Astrocyte of the spinal cord (primary cell): Measurements from ENCODE around the gene SLC13A3.

ENCODE experiments used
- DNase-seq: peaks from one replicate; pipeline ENCODE4 v3.0.0; 2011; ENCODE audit warnings: low read depth, low spot score
- H3K4me3 ChIP-seq: 2 replicates; pipeline ENCODE4 v1.5.1; 2011; ENCODE audit warnings: low read depth, mild to moderate bottlenecking, low read length, moderate library complexity
- in situ Hi-C: cut with HindIII; loops from 2 replicates; pipeline ENCODE4 v1.10.0; 2017; ENCODE audit warnings: low sequenced_read_pairs
- TF ChIP-seq, protein P1 (sequence below): IDR thresholded peaks from 2 replicates; pipeline ENCODE4 v1.5.1; 2012; ENCODE audit warnings: low read depth, mild to moderate bottlenecking, low read length, inconsistent platforms

SLC13A3 gene

DNA sequence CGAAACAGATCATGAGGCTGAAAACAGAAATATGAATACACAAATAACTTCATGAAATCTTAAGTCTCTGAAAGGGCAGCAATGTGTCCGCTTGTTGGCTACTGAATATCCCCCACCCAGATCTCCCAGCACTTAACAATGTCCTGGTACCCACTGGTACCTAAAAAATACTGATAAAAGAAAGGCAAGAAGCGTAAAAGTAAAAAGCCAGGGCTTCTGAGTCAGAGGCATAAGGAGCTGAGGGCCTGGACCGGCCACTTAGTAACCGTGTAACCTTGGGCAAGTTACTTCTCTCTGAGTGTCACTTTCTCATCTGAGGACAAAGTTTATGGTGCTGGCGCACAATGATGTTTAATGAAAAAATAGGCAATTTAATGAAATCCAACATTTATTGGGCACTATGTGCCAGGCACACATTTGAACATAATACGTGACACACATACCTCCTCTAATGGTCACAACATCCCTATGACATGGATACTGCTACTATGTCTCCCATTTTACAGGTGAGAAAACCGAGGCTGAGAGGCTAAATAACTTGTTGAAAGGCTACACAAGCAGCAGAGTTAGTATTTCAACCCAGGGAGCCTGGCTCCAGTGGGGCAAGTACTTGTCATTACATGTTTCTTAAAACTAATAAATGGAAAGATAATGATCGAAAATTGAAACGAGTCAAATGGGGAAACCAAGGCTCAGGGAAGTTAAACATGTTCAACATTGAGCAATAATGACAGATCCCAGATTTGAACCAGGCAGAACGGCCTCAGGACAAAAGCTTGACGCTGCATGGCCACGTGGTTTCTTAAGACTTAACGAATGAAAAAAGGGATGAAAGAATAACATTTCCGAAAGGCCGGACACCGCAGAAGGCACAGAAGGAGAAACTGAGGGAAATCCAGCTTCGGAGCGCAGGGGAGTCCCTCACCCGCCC is 37.2 kb upstream of the SLC13A3 start:
- TF ChIP-seq, protein P1, sequence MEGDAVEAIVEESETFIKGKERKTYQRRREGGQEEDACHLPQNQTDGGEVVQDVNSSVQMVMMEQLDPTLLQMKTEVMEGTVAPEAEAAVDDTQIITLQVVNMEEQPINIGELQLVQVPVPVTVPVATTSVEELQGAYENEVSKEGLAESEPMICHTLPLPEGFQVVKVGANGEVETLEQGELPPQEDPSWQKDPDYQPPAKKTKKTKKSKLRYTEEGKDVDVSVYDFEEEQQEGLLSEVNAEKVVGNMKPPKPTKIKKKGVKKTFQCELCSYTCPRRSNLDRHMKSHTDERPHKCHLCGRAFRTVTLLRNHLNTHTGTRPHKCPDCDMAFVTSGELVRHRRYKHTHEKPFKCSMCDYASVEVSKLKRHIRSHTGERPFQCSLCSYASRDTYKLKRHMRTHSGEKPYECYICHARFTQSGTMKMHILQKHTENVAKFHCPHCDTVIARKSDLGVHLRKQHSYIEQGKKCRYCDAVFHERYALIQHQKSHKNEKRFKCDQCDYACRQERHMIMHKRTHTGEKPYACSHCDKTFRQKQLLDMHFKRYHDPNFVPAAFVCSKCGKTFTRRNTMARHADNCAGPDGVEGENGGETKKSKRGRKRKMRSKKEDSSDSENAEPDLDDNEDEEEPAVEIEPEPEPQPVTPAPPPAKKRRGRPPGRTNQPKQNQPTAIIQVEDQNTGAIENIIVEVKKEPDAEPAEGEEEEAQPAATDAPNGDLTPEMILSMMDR, result no peak
- in situ Hi-C loops, result no loop called here
- DNase-seq, result peak; percentile 28
- H3K4me3 ChIP-seq, result peak overlapping the region; percentile 94

DNA sequence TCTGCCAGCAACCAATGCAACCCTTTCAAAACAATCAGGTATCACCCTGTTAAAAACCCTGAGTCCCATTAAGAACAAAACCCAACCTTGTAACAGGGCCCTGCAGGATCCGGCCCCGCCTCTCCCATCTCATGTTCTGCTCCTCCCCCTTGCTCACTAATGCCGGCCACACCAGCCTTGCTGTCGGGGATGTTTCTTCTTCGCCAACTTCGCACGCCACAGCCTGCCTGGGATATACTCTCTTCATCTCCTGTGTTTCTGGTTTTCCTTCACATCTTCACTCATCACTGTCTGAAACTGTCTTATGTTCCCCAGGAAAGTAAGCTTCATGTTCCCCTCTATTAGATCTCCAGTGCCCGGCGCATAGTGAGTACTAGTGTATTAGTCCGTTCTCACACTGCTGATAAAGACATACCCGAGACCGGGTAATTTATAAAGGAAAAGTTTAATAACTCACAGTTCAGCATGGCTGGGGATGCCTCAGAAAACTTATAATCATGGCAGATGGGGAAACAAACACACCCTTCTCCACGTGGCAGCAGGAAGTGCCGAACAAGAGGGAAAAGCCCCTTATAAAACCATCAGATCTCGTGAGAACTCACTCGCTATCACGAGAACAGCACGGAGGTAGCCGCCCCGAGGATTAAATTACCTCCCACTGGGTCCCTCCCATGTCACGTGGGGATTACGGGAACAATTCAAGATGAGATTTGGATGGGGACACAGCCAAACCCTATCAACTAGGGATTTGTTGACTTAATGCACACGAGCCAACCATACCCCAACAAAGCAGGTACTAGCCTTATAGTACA is 32.9 kb upstream of the SLC13A3 start:
- in situ Hi-C loops, result no loop called here
- DNase-seq, result peak; percentile 69
- peak overlapping the region; percentile 38 for H3K4me3 ChIP-seq
- TF ChIP-seq, protein P1, result no peak

DNA sequence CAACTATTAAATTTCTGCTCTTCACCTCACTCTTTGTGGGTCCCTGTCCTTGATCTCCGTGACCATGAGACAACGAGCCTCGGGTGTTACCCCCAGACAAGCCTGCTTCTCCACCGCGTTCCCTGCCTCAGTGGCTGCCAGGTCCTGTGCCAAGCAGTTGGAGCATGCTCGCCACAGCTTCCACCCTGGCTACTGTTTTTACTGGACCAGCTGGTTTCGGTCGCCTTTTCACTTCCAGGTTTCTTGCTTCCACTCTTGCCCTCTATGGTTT is 32.3 kb upstream of the SLC13A3 start:
- DNase-seq, result no peak
- H3K4me3 ChIP-seq, result peak overlapping the region; percentile 38
- TF ChIP-seq, protein P1, result no peak
- in situ Hi-C loops, result no loop called here

DNA sequence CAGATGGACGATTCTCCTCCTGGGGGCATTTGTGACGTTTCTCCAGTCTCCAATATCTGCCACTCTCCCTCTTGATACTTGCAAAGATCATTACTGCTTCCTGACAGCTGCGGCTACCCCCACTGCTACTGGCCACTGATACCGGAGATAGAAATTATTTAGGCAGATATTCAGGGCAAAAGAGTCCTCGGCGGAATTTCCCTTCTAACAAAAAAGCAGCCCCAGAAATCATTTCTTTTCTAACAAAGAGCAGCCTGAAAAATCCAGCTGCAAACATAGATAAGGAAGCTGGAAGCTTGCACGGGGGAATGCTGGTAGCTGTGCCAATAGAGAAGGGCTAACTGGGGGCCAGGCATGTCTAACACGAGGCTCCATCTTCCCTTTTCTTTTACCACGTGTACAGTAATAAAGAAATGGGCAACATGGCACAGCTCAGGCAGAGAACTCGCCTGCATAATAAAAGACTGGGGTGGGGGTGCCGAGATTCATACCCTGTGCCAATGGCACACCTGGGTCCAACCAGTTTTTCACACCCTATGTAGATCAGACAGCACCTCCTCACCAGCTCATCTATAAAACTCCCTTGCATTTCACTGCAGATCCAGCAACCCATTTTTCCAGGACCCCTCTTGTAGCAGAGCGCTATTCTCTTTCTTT is 31.9 kb upstream of the SLC13A3 start:
- in situ Hi-C loops, result no loop called here
- H3K4me3 ChIP-seq, result peak overlapping the region; percentile 38
- DNase-seq, result no peak
- TF ChIP-seq, protein P1, result no peak

DNA sequence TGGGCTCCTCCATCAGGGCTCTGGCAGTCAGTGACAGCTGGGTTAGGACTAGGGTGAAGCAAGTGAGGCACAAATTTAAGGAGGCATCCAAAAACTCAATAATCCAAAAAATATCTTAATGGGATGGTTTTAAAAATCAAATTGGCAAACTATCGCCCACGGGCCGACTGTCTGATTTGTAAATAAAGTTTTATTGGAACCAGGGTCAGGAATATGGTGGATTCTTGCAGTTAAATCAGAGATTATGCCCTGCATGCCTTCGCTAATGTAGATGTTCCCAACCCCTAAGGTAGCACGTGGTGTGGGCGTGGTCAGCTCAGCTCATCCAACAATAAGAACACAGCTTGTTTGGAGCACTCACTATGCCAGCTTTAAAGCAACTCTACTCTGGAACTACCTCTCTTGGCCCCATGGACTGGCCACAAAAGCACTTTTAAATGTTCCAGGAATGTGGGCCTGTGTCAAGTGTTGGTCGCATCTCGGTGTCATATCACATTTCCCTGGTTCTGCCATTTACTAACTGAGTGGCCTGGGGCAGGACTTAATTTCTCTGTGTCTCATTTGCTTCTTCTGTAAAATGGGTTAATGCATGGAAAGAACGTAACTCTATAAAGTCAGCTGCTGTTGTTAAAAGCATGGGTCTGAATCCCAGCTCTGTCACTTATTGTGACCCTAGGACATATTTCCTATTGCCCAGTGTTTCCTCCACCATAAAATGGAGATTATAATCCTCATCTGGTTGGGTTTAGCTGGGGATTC is 31.0 kb upstream of the SLC13A3 start:
- in situ Hi-C loops, result no loop called here
- TF ChIP-seq, protein P1, result no peak
- DNase-seq, result no peak
- no peak overlapping the region for H3K4me3 ChIP-seq
